GM12872 (cell line): Measurements from ENCODE around the gene MACROH2A2.

Experiments
- CTCF ChIP-seq: IDR thresholded peaks from 3 replicates; pipeline ENCODE4 v1.5.1; 2011; ENCODE audit warnings: low read depth, mild to moderate bottlenecking, low read length, moderate library complexity; ENCODE audit not compliant: insufficient read depth

Gene MACROH2A2

GRCh38 chr10:70111496-70111895 is 58.9 kb downstream of the MACROH2A2 start:
- no peak for TF ChIP-seq CTCF

GRCh38 chr10:70112071-70112470 is 59.4 kb downstream of the MACROH2A2 start:
- TF ChIP-seq CTCF = no peak

GRCh38 chr10:70114902-70115301 is 62.3 kb downstream of the MACROH2A2 start:
- 0 out of 3 replicates have a peak, but pooled peaks have one; percentile 19 for TF ChIP-seq CTCF

- TF ChIP-seq CTCF = peak; percentile 87
These were observed 63.5 kb downstream of the MACROH2A2 start for GRCh38 chr10:70115948-70116682.

- TF ChIP-seq CTCF = no peak
These were observed 65.0 kb downstream of the MACROH2A2 start for GRCh38 chr10:70117646-70118045.

- TF ChIP-seq CTCF = no peak
These were observed 65.5 kb downstream of the MACROH2A2 start for GRCh38 chr10:70118196-70118595.

GRCh38 chr10:70119197-70119596 is 66.6 kb downstream of the MACROH2A2 start:
- no peak for TF ChIP-seq CTCF
